SK-N-SH treated with all-trans-retinoic acid at 6 μM for 48 hours (cell line): ENCODE data around the gene MEGF9.

Experiments
- ATAC-seq: fragments of 200-7000 bp; cut with Tn5 transposase; 3 replicates; pipeline ENCODE4 v1.9.1; 2020; ENCODE audit warnings: mild to moderate bottlenecking, moderate library complexity
- CSRNP3 ChIP-seq: fragments of 250-450 bp; sonication (Bioruptor Pico); IDR thresholded peaks from 2 replicates; pipeline ENCODE4 v1.5.1; 2021; ENCODE audit warnings: mild to moderate bottlenecking, moderate library complexity
- ESRRG ChIP-seq: fragments of 250-450 bp; sonication (Bioruptor Pico); IDR thresholded peaks from 2 replicates; pipeline ENCODE4 v1.6.1; 2021; ENCODE audit warnings: mild to moderate bottlenecking
- GLIS3 ChIP-seq: fragments of 250-450 bp; sonication (Bioruptor Pico); IDR thresholded peaks from 2 replicates; pipeline ENCODE4 v1.5.0; 2020; ENCODE audit warnings: mild to moderate bottlenecking, moderate library complexity
- ISL1 ChIP-seq: fragments of 250-450 bp; sonication (Bioruptor Pico); IDR thresholded peaks from 2 replicates; pipeline ENCODE4 v2.1.2; 2022; ENCODE audit warnings: mild to moderate bottlenecking, moderate library complexity
- OSR1 ChIP-seq: fragments of 250-450 bp; sonication (Bioruptor Pico); IDR thresholded peaks from 2 replicates; pipeline ENCODE4 v1.8.0; 2022; ENCODE audit warnings: moderate library complexity, mild to moderate bottlenecking, inconsistent platforms
- POU6F1 ChIP-seq: fragments of 250-450 bp; sonication (Bioruptor Pico); IDR thresholded peaks from 2 replicates; pipeline ENCODE4 v1.8.0; 2021; ENCODE audit warnings: low read depth, mild to moderate bottlenecking, moderate library complexity, borderline replicate concordance
- PPARA ChIP-seq: fragments of 250-450 bp; sonication (Bioruptor Pico); IDR thresholded peaks from 2 replicates; pipeline ENCODE4 v1.5.0; 2020; ENCODE audit warnings: mild to moderate bottlenecking, borderline replicate concordance
- RARB ChIP-seq: fragments of 250-450 bp; sonication (Bioruptor Pico); IDR thresholded peaks from 2 replicates; pipeline ENCODE4 v1.8.0; 2021; ENCODE audit warnings: mild to moderate bottlenecking, moderate library complexity
- TCF4 ChIP-seq: fragments of 250-450 bp; sonication (Bioruptor Pico); IDR thresholded peaks from 2 replicates; pipeline ENCODE4 v1.8.0; 2021; ENCODE audit warnings: mild to moderate bottlenecking, moderate library complexity, borderline replicate concordance
- TOX ChIP-seq: fragments of 250-450 bp; sonication (Bioruptor Pico); IDR thresholded peaks from 2 replicates; pipeline ENCODE4 v1.8.0; 2021; ENCODE audit warnings: mild to moderate bottlenecking, moderate library complexity, borderline replicate concordance
- TSHZ2 ChIP-seq: fragments of 250-450 bp; sonication (Bioruptor Pico); IDR thresholded peaks from 2 replicates; pipeline ENCODE4 v1.5.0; 2020; ENCODE audit warnings: mild to moderate bottlenecking, moderate library complexity
- ZC3H10 ChIP-seq: fragments of 250-450 bp; sonication (Bioruptor Pico); IDR thresholded peaks from 2 replicates; pipeline ENCODE4 v1.5.1; 2021; ENCODE audit warnings: mild to moderate bottlenecking, moderate library complexity
- ZFP3 ChIP-seq: fragments of 250-450 bp; sonication (Bioruptor Pico); IDR thresholded peaks from 2 replicates; pipeline ENCODE4 v1.5.0; 2020; ENCODE audit warnings: mild to moderate bottlenecking, moderate library complexity
- ZNF565 ChIP-seq: fragments of 450-650 bp; formaldehyde crosslinking; conservative IDR thresholded peaks from 2 replicates; pipeline ENCODE4 v1.5.0; 2020; ENCODE audit warnings: low read depth, mild to moderate bottlenecking, moderate library complexity
- ZNF70 ChIP-seq: fragments of 450-650 bp; formaldehyde crosslinking; IDR thresholded peaks from 2 replicates; pipeline ENCODE4 v1.5.0; 2020; ENCODE audit warnings: mild to moderate bottlenecking, moderate library complexity
- ZNF8 ChIP-seq: fragments of 450-650 bp; formaldehyde crosslinking; IDR thresholded peaks from 2 replicates; pipeline ENCODE4 v1.5.0; 2020; ENCODE audit warnings: mild to moderate bottlenecking, moderate library complexity
- TF ChIP-seq, protein P1 (sequence below): fragments of 250-450 bp; sonication (Bioruptor Pico); IDR thresholded peaks from 2 replicates; pipeline ENCODE4 v1.8.0; 2020; ENCODE audit warnings: mild to moderate bottlenecking, moderate library complexity, borderline replicate concordance
- TF ChIP-seq, protein P2 (sequence below): fragments of 250-450 bp; sonication (Bioruptor Pico); IDR thresholded peaks from 2 replicates; pipeline ENCODE4 v1.5.1; 2020; ENCODE audit warnings: low read depth, mild to moderate bottlenecking, moderate library complexity

The MEGF9 gene

GRCh38 chr9:120708526-120709224 is 5.6 kb downstream of the MEGF9 start (continued):
- TF ChIP-seq RARB (CRISPR knock-in tag) = no peak
- no peak for TF ChIP-seq GLIS3 (CRISPR knock-in tag)

- no peak for ATAC-seq
- no peak for TF ChIP-seq RARB (CRISPR knock-in tag)
- no peak for TF ChIP-seq ZNF8
- no peak for TF ChIP-seq OSR1
- no peak for TF ChIP-seq ISL1 (CRISPR knock-in tag)
- TF ChIP-seq GLIS3 (CRISPR knock-in tag) = no peak
- TF ChIP-seq, protein P1, sequence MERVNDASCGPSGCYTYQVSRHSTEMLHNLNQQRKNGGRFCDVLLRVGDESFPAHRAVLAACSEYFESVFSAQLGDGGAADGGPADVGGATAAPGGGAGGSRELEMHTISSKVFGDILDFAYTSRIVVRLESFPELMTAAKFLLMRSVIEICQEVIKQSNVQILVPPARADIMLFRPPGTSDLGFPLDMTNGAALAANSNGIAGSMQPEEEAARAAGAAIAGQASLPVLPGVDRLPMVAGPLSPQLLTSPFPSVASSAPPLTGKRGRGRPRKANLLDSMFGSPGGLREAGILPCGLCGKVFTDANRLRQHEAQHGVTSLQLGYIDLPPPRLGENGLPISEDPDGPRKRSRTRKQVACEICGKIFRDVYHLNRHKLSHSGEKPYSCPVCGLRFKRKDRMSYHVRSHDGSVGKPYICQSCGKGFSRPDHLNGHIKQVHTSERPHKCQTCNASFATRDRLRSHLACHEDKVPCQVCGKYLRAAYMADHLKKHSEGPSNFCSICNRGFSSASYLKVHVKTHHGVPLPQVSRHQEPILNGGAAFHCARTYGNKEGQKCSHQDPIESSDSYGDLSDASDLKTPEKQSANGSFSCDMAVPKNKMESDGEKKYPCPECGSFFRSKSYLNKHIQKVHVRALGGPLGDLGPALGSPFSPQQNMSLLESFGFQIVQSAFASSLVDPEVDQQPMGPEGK = no peak
- no peak for TF ChIP-seq TSHZ2 (CRISPR knock-in tag)
- TF ChIP-seq, protein P2, sequence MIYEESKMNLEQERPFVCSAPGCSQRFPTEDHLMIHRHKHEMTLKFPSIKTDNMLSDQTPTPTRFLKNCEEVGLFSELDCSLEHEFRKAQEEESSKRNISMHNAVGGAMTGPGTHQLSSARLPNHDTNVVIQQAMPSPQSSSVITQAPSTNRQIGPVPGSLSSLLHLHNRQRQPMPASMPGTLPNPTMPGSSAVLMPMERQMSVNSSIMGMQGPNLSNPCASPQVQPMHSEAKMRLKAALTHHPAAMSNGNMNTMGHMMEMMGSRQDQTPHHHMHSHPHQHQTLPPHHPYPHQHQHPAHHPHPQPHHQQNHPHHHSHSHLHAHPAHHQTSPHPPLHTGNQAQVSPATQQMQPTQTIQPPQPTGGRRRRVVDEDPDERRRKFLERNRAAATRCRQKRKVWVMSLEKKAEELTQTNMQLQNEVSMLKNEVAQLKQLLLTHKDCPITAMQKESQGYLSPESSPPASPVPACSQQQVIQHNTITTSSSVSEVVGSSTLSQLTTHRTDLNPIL = no peak
- no peak for TF ChIP-seq ZNF565 (CRISPR knock-in tag)
- no peak for TF ChIP-seq TCF4 (CRISPR knock-in tag)
- TF ChIP-seq POU6F1 (CRISPR knock-in tag) = no peak
- TF ChIP-seq, all 23 proteins: peak for 0
Observed at GRCh38 chr9:120707170-120707569, 7.1 kb downstream of the MEGF9 start.

- no peak for ATAC-seq
- no peak for TF ChIP-seq ESRRG
- TF ChIP-seq ZC3H10 (CRISPR knock-in tag) = no peak
- TF ChIP-seq ZNF8 = no peak
- no peak for TF ChIP-seq POU6F1 (CRISPR knock-in tag)
- no peak for TF ChIP-seq ZNF70 (CRISPR knock-in tag)
- TF ChIP-seq PPARA (CRISPR knock-in tag) = no peak
- no peak for TF ChIP-seq ZFP3
- TF ChIP-seq, protein P1 = no peak
- TF ChIP-seq GLIS3 (CRISPR knock-in tag) = no peak
- no peak for TF ChIP-seq CSRNP3 (CRISPR knock-in tag)
- no peak for TF ChIP-seq OSR1
- no peak for TF ChIP-seq TCF4 (CRISPR knock-in tag)
- TF ChIP-seq, protein P2 = no peak
- no peak for TF ChIP-seq TOX (CRISPR knock-in tag)
- TF ChIP-seq ISL1 (CRISPR knock-in tag) = no peak
- TF ChIP-seq, all 23 proteins: peak for 0
Observed at GRCh38 chr9:120705174-120705573, 9.1 kb downstream of the MEGF9 start.
